NT2/D1 (cell line): ENCODE results near the gene CD40LG.

ENCODE experiments used
- SUZ12 ChIP-seq: IDR thresholded peaks from 2 replicates; pipeline ENCODE4 v1.6.1; 2011; ENCODE audit not compliant: insufficient read length, insufficient read depth; ENCODE audit errors: extremely low read depth
- ZNF274 ChIP-seq: IDR thresholded peaks from 2 replicates; pipeline ENCODE4 v1.6.1; 2011; ENCODE audit warnings: mild to moderate bottlenecking, low read depth, low read length

DNA sequence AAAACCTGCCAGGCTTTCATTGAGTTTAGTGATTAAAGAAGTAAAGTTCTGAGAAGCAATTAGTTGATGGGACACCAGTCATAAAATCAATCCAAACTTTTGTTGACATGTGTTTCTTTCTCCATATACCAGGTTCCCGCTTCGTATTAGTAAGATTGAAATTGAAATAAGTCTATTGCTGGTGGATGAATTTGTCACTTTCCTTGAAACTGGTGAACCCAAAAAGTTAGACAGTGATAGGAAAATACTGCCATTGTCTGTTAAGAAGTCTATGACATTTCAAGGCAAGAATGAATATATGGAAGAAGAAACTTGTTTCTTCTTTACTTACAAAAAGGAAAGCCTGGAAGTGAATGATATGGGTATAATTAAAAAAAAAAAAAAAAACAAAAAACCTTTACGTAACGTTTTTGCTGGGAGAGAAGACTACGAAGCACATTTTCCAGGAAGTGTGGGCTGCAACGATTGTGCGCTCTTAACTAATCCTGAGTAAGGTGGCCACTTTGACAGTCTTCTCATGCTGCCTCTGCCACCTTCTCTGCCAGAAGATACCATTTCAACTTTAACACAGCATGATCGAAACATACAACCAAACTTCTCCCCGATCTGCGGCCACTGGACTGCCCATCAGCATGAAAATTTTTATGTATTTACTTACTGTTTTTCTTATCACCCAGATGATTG, at the start of gene CD40LG:
- TF ChIP-seq SUZ12 (no peak), ZNF274 (no peak)
